Measurements from ENCODE around the gene CMC2. TPM values are rescaled to one million over a fixed set of nuclear protein-coding genes. Genes with fewer than 3 reads are reported as not detected.

The CMC2 gene
- total and polyA plus RNA-seq, 2 of the 13 experiments (the other 11 are each of a cell fraction or from before 2014, with no cell fraction given): 116 to 129 TPM

GRCh38 chr16:81006813-81007695, at the start of gene CMC2, which contains the start of gene CENPN (continued):
- TF ChIP-seq RFXANK (CRISPR knock-in tag; IDR thresholded peaks at IDR 0.05) (peak; percentile 26; the same call in 1 of the 2 replicates), MBD4 (IDR thresholded peaks at IDR 0.05; ENCODE audit: borderline replicate concordance, low read length) (no peak), ZMYM4 (CRISPR knock-in tag; IDR thresholded peaks at IDR 0.05) (no peak; the same call in none of the 2 replicates), ZNF484 (CRISPR knock-in tag; IDR thresholded peaks at IDR 0.05; ENCODE audit: borderline replicate concordance, low read depth) (no peak), PRDM10 (CRISPR knock-in tag; IDR thresholded peaks at IDR 0.05; ENCODE audit: low read depth) (peak; percentile 100), TP53 (CRISPR knock-in tag; conservative IDR thresholded peaks at IDR 0.05) (peak; percentile 86), ARNT2 (CRISPR knock-in tag; IDR thresholded peaks at IDR 0.05; ENCODE audit: low read depth) (peak; percentile 67; the same call in 1 of the 2 replicates), ZNF34 (CRISPR knock-in tag; IDR thresholded peaks at IDR 0.05; ENCODE audit: borderline replicate concordance) (peak; percentile 99), GABPA (IDR thresholded peaks at IDR 0.05; ENCODE audit: low read depth, low read length) (no peak), GABPA (CRISPR knock-in tag; IDR thresholded peaks at IDR 0.05; ENCODE audit: low read depth) (peak; percentile 82), PRPF4 (IDR thresholded peaks at IDR 0.05; ENCODE audit: low read depth, low read length, poor library complexity, severe bottlenecking) (no peak), ZBTB20 (CRISPR knock-in tag; IDR thresholded peaks at IDR 0.05; ENCODE audit: borderline replicate concordance, low read depth) (peak; percentile 34; the same call in 1 of the 2 replicates), ATF1 (CRISPR knock-in tag; IDR thresholded peaks at IDR 0.05) (peak; percentile 94; the same call in 1 of the 2 replicates), HHEX (CRISPR knock-in tag; IDR thresholded peaks at IDR 0.05) (no peak), ZNF530 (CRISPR knock-in tag; IDR thresholded peaks at IDR 0.05; ENCODE audit: low read depth) (no peak), KDM2A (CRISPR knock-in tag; IDR thresholded peaks at IDR 0.05; ENCODE audit: borderline replicate concordance, low read depth) (peak; percentile 57)
- TF ChIP-seq, protein P1, sequence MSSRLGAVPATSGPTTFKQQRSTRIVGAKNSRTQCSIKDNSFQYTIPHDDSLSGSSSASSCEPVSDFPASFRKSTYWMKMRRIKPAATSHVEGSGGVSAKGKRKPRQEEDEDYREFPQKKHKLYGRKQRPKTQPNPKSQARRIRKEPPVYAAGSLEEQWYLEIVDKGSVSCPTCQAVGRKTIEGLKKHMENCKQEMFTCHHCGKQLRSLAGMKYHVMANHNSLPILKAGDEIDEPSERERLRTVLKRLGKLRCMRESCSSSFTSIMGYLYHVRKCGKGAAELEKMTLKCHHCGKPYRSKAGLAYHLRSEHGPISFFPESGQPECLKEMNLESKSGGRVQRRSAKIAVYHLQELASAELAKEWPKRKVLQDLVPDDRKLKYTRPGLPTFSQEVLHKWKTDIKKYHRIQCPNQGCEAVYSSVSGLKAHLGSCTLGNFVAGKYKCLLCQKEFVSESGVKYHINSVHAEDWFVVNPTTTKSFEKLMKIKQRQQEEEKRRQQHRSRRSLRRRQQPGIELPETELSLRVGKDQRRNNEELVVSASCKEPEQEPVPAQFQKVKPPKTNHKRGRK (CRISPR knock-in tag; IDR thresholded peaks at IDR 0.05): no peak
- TF ChIP-seq, protein P2, sequence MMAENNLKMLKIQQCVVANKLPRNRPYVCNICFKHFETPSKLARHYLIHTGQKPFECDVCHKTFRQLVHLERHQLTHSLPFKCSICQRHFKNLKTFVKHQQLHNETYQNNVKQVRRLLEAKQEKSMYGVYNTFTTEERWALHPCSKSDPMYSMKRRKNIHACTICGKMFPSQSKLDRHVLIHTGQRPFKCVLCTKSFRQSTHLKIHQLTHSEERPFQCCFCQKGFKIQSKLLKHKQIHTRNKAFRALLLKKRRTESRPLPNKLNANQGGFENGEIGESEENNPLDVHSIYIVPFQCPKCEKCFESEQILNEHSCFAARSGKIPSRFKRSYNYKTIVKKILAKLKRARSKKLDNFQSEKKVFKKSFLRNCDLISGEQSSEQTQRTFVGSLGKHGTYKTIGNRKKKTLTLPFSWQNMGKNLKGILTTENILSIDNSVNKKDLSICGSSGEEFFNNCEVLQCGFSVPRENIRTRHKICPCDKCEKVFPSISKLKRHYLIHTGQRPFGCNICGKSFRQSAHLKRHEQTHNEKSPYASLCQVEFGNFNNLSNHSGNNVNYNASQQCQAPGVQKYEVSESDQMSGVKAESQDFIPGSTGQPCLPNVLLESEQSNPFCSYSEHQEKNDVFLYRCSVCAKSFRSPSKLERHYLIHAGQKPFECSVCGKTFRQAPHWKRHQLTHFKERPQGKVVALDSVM (CRISPR knock-in tag; IDR thresholded peaks at IDR 0.05): no peak
- TF ChIP-seq, protein P3, sequence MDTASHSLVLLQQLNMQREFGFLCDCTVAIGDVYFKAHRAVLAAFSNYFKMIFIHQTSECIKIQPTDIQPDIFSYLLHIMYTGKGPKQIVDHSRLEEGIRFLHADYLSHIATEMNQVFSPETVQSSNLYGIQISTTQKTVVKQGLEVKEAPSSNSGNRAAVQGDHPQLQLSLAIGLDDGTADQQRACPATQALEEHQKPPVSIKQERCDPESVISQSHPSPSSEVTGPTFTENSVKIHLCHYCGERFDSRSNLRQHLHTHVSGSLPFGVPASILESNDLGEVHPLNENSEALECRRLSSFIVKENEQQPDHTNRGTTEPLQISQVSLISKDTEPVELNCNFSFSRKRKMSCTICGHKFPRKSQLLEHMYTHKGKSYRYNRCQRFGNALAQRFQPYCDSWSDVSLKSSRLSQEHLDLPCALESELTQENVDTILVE (CRISPR knock-in tag; IDR thresholded peaks at IDR 0.05): peak; percentile 54
- TF ChIP-seq, protein P4, sequence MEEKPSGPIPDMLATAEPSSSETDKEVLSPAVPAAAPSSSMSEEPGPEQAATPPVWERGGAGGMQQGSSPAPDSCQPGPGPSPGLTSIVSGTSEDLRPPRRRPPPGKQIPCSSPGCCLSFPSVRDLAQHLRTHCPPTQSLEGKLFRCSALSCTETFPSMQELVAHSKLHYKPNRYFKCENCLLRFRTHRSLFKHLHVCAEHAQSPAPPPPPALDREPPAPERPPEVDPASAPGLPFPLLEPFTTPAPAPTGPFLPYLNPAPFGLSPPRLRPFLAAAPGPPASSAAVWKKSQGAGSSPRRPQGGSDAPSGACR (CRISPR knock-in tag; IDR thresholded peaks at IDR 0.05): no peak; the same call in 1 of the 2 replicates
